H54 (cell line): ENCODE results near the gene TMEM121.
"Not testable (repeated sequence)": the region's sequence is repeated elsewhere in the genome, so short reads cannot be mapped to it uniquely, and the experiment has no call there.

Experiments used
- DNase-seq: peaks from one replicate; pipeline ENCODE4 v3.0.0; 2011; ENCODE audit warnings: low spot score, mixed read lengths; ENCODE audit not compliant: insufficient read length
- FAIRE-seq: peaks from 3 replicates; lab custom pipeline; 2011; peaks lifted over from hg19 to GRCh38; lab: Jason Lieb, UNC
- POLR2A ChIP-seq: IDR thresholded peaks from 2 replicates; pipeline ENCODE4 v1.6.1; 2011; ENCODE audit warnings: low read depth, mild to moderate bottlenecking, low read length

The TMEM121 gene

GRCh38 chr14:105531088-105531893 lies 4.9 kb downstream of the TMEM121 start:
- no peak for FAIRE-seq
- no peak for DNase-seq
- TF ChIP-seq POLR2A, result no peak

- FAIRE-seq (no peak), DNase-seq (no peak)
- no peak for TF ChIP-seq POLR2A
Measured at GRCh38 chr14:105531894-105532623, 5.7 kb downstream of the TMEM121 start.

- no peak for TF ChIP-seq POLR2A
- no peak for DNase-seq
- no peak for FAIRE-seq
Measured at GRCh38 chr14:105532735-105533141, 6.4 kb downstream of the TMEM121 start.

- FAIRE-seq (no peak), DNase-seq (no peak)
- TF ChIP-seq POLR2A, result no peak
Measured at GRCh38 chr14:105533391-105533790, 7.0 kb downstream of the TMEM121 start.

- FAIRE-seq, result no peak
- no peak for DNase-seq
- no peak for TF ChIP-seq POLR2A
Measured at GRCh38 chr14:105533811-105534498, 7.6 kb downstream of the TMEM121 start.

- FAIRE-seq, result no peak
- no peak for TF ChIP-seq POLR2A
- no peak for DNase-seq
Measured at GRCh38 chr14:105534586-105534985, 8.2 kb downstream of the TMEM121 start.

- no peak for TF ChIP-seq POLR2A
- no peak for FAIRE-seq
- DNase-seq, result no peak
Measured at GRCh38 chr14:105536051-105536450, 9.7 kb downstream of the TMEM121 start.

- DNase-seq (no peak), FAIRE-seq (no peak)
- TF ChIP-seq POLR2A, result no peak
Measured at GRCh38 chr14:105536691-105537579, 10.6 kb downstream of the TMEM121 start.

- TF ChIP-seq POLR2A, result no peak
- no peak for FAIRE-seq
Measured at GRCh38 chr14:105537580-105538474, 11.4 kb downstream of the TMEM121 start.

GRCh38 chr14:105538481-105539049 lies 12.2 kb downstream of the TMEM121 start:
- no peak for FAIRE-seq
- TF ChIP-seq POLR2A, result no peak
- DNase-seq, result no peak

More at GRCh38 chr14:105537580-105538474, 11.4 kb downstream of the TMEM121 start:
- DNase-seq, result peak; percentile 87

GRCh38 chr14:105540811-105541210 lies 14.4 kb downstream of the TMEM121 start:
- FAIRE-seq, result no peak
- no peak for DNase-seq
- no peak for TF ChIP-seq POLR2A

- TF ChIP-seq POLR2A, result no peak
- FAIRE-seq (no peak), DNase-seq (no peak)
Measured at GRCh38 chr14:105541218-105541875, 15.0 kb downstream of the TMEM121 start.

GRCh38 chr14:105545676-105546075 lies 19.3 kb downstream of the TMEM121 start:
- not testable (repeated sequence) for DNase-seq, FAIRE-seq

- not testable (repeated sequence) for DNase-seq, FAIRE-seq
Measured at GRCh38 chr14:105546410-105546809, 20.0 kb downstream of the TMEM121 start.

- DNase-seq, FAIRE-seq: not testable (repeated sequence)
Measured at GRCh38 chr14:105547072-105547471, 20.7 kb downstream of the TMEM121 start.
